SU-DHL-6 (cell line): ENCODE data around the gene SRD5A1.

Experiments
- H2AFZ ChIP-seq: fragments of 200-600 bp; sonication (generic); 2 replicates; pipeline ENCODE4 v1.6.1; 2014; ENCODE audit warnings: low read depth, mild to moderate bottlenecking, moderate library complexity, mixed read lengths, antibody characterized with exemption, low read length; ENCODE audit not compliant: severe bottlenecking
- H3F3A ChIP-seq: fragments of 200-600 bp; shearing (Covaris generic); 2 replicates; pipeline ENCODE4 v1.6.0; 2016; ENCODE audit warnings: antibody characterized with exemption, mild to moderate bottlenecking; ENCODE audit not compliant: insufficient read depth
- H3K27ac ChIP-seq: fragments of 200-600 bp; sonication (generic); 2 replicates; pipeline ENCODE4 v1.5.1; 2016; ENCODE audit warnings: low read depth, mild to moderate bottlenecking, low read length, moderate library complexity, mixed read lengths
- H3K27me3 ChIP-seq: fragments of 200-600 bp; sonication (generic), shearing (Covaris generic); 2 replicates; pipeline ENCODE4 v1.6.0; 2014; ENCODE audit warnings: mild to moderate bottlenecking, low read length
- H3K36me3 ChIP-seq: fragments of 200-600 bp; sonication (generic); 2 replicates; pipeline ENCODE4 v1.6.1; 2014; ENCODE audit warnings: mild to moderate bottlenecking, low read length, mixed read lengths
- H3K4me2 ChIP-seq: fragments of 300-600, 200-600 bp; shearing (Covaris generic), sonication (generic); 2 replicates; pipeline ENCODE4 v1.6.0; 2014; ENCODE audit warnings: low read length, low read depth, mild to moderate bottlenecking; ENCODE audit not compliant: poor library complexity, severe bottlenecking
- H3K4me3 ChIP-seq: fragments of 200-600 bp; sonication (generic); 2 replicates; pipeline ENCODE4 v1.5.1; 2014; ENCODE audit warnings: antibody characterized with exemption, low read length, mild to moderate bottlenecking, mixed read lengths; ENCODE audit not compliant: insufficient read depth, poor library complexity, severe bottlenecking
- H3K79me2 ChIP-seq: fragments of 200-600 bp; sonication (generic); 2 replicates; pipeline ENCODE4 v1.6.1; 2014; ENCODE audit warnings: mild to moderate bottlenecking, low read length, moderate library complexity; ENCODE audit not compliant: insufficient read depth
- H3K9ac ChIP-seq: fragments of 200-600 bp; sonication (generic); 2 replicates; pipeline ENCODE4 v1.7.0; 2014; ENCODE audit warnings: mild to moderate bottlenecking, low read length
- H3K9me2 ChIP-seq: fragments of 200-600 bp; sonication (generic); replicated peaks from 2 replicates; pipeline ENCODE4 v1.6.1; 2014; ENCODE audit warnings: low read length; ENCODE audit not compliant: insufficient read depth
- H3K9me3 ChIP-seq: fragments of 200-600 bp; sonication (generic); 2 replicates; pipeline ENCODE4 v1.6.1; 2014; ENCODE audit warnings: low read length, mixed read lengths; ENCODE audit not compliant: insufficient read depth
- H4K20me1 ChIP-seq: fragments of 200-600 bp; sonication (generic); 2 replicates; pipeline ENCODE4 v1.6.1; 2014; ENCODE audit warnings: low read depth, mild to moderate bottlenecking, antibody characterized with exemption, low read length, moderate library complexity, mixed read lengths
- EZH2phosphoT487 ChIP-seq: fragments of 200-600 bp; sonication (generic), shearing (Covaris generic); conservative IDR thresholded peaks from 2 replicates; pipeline ENCODE4 v1.6.1; 2018; ENCODE audit warnings: mild to moderate bottlenecking, antibody characterized with exemption, low read length, moderate library complexity, mixed read lengths
- TF ChIP-seq, protein P1 (sequence below): fragments of 200-600 bp; sonication (generic); IDR thresholded peaks from one replicate; pipeline ENCODE4 v1.5.1; 2017; ENCODE audit warnings: antibody characterized with exemption, mild to moderate bottlenecking, low read length, moderate library complexity; ENCODE audit not compliant: insufficient read depth, poor library complexity, severe bottlenecking

Gene SRD5A1

DNA sequence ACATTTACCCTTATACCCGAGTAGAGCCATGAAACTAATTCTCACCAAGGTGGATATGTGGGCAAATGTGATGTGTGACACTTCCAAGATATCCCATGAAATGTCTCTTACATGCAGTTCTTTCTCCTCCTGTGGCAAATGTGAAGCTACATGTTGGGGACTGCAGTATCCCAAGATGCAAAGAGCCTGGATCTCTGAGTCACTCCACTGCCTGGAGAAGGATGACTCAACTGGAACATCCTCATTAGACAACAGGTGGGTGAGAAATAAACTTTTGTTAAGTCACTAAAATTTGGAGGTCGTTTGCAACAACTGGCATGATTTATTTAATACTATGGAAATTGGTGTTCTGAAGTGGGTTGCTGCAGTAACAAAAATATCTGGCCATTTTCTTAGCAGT is 43.5 kb downstream of the SRD5A1 start:
- Histone ChIP-seq H3K36me3 (no peaks in the 10 kb centered on the region), H3K27me3 (no peaks in the 10 kb centered on the region), H3F3A (no peaks in the 10 kb centered on the region), H3K4me2 (no peak overlapping the region), H3K79me2 (no peaks in the 10 kb centered on the region), H3K9me3 (no peaks in the 10 kb centered on the region), H3K4me3 (no peak overlapping the region), H2AFZ (no peak overlapping the region), H3K9me2 (no peaks in the 10 kb centered on the region), H3K27ac (no peak overlapping the region), H3K9ac (no peak overlapping the region), H4K20me1 (no peaks in the 10 kb centered on the region)
- TF ChIP-seq, protein P1, sequence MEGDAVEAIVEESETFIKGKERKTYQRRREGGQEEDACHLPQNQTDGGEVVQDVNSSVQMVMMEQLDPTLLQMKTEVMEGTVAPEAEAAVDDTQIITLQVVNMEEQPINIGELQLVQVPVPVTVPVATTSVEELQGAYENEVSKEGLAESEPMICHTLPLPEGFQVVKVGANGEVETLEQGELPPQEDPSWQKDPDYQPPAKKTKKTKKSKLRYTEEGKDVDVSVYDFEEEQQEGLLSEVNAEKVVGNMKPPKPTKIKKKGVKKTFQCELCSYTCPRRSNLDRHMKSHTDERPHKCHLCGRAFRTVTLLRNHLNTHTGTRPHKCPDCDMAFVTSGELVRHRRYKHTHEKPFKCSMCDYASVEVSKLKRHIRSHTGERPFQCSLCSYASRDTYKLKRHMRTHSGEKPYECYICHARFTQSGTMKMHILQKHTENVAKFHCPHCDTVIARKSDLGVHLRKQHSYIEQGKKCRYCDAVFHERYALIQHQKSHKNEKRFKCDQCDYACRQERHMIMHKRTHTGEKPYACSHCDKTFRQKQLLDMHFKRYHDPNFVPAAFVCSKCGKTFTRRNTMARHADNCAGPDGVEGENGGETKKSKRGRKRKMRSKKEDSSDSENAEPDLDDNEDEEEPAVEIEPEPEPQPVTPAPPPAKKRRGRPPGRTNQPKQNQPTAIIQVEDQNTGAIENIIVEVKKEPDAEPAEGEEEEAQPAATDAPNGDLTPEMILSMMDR, result no peak
- no peak for TF ChIP-seq EZH2phosphoT487

DNA sequence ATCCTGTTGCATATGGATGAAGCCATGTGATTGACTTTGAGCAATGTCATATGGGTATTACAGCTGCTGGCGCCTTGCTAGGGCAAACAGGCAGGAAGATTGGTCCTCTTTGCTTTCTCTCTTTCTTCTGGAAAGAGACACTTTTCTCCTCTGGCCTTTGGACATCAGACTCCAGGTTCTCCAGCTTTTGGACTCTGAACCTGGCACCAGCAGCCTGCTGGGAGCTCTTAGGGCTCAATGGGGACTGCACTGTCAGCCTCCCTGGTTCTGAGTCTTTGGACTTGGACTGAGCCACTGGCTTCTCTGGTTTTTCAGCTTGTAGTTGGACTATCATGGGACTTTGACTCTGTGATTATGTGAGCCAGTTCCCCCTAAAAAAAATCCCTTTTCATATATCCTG is 45.1 kb downstream of the SRD5A1 start:
- no peak overlapping the region for H2AFZ ChIP-seq
- H3K27ac ChIP-seq, result no peak overlapping the region
- no peak overlapping the region for H3K4me3 ChIP-seq
- no peaks in the 10 kb centered on the region for H4K20me1 ChIP-seq
- no peaks in the 10 kb centered on the region for H3K27me3 ChIP-seq
- no peak for TF ChIP-seq EZH2phosphoT487
- no peaks in the 10 kb centered on the region for H3K9me3 ChIP-seq
- H3K4me2 ChIP-seq, result no peak overlapping the region
- no peaks in the 10 kb centered on the region for H3K36me3 ChIP-seq
- H3F3A ChIP-seq, result no peaks in the 10 kb centered on the region
- H3K9ac ChIP-seq, result no peak overlapping the region
- no peaks in the 10 kb centered on the region for H3K9me2 ChIP-seq
- no peaks in the 10 kb centered on the region for H3K79me2 ChIP-seq

DNA sequence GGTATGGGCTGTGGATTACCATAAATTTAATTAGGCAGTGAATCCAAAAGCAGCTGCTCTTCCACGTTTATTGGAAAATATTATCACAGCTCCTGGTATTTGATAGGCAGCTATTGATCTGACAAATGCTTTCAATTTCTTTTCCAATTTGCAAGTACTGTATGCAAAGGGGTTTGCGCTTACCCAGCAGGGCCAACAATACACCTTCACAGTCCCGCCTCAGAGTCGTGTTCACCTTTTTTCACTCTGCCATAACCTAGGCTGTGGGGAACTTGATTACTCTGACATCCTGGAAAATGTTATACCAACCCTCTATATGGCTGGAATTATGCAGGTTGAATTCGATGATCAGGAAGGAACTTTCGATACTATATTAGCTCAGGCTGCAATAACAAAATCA is 47.7 kb downstream of the SRD5A1 start:
- Histone ChIP-seq H3K27ac (no peak overlapping the region), H3K36me3 (no peaks in the 10 kb centered on the region), H3K79me2 (no peaks in the 10 kb centered on the region), H3K9me3 (no peaks in the 10 kb centered on the region), H3K4me2 (no peak overlapping the region), H3K4me3 (no peak overlapping the region), H3F3A (no peaks in the 10 kb centered on the region), H4K20me1 (no peaks in the 10 kb centered on the region), H3K9me2 (no peaks in the 10 kb centered on the region), H3K9ac (no peak overlapping the region), H2AFZ (no peak overlapping the region), H3K27me3 (no peaks in the 10 kb centered on the region)
- TF ChIP-seq EZH2phosphoT487, result no peak
- TF ChIP-seq, protein P1, result no peak

DNA sequence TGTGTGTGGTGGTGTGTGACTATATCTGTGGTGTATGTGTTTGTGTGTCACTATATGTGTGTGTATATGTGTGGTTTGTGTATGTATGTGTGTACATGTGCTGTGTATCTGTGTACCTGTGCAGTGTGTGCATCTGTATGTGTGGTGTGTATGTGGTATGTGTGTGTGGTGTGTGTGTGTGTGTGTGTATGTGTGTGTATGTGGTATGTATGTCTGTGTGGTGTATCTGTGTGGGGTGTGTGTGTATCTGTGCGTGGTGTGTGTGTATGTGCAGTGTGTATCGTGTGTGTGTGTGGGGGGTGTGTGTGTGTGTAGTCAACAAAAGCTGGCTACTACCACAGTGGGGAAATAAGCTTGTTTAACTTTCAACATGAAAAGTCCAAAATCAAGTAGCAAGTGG is 48.4 kb downstream of the SRD5A1 start:
- no peaks in the 10 kb centered on the region for H4K20me1 ChIP-seq
- H3K9ac ChIP-seq, result no peak overlapping the region

More for the DNA sequence above, 48.4 kb downstream of the SRD5A1 start:
- no peaks in the 10 kb centered on the region for H3K9me2 ChIP-seq
- no peak overlapping the region for H3K27ac ChIP-seq
- H3K4me2 ChIP-seq, result no peak overlapping the region
- H3K79me2 ChIP-seq, result no peaks in the 10 kb centered on the region
- no peaks in the 10 kb centered on the region for H3K9me3 ChIP-seq
- H3K27me3 ChIP-seq, result no peaks in the 10 kb centered on the region
- no peaks in the 10 kb centered on the region for H3K36me3 ChIP-seq
- TF ChIP-seq EZH2phosphoT487, result no peak
- TF ChIP-seq, protein P1, result no peak
- H2AFZ ChIP-seq, result no peak overlapping the region
- H3K4me3 ChIP-seq, result no peak overlapping the region
- H3F3A ChIP-seq, result no peaks in the 10 kb centered on the region
